Stomach (tissue), 9 donors: ENCODE results near the gene ANGPTL2. TPM values are rescaled to one million over a fixed set of nuclear protein-coding genes. Genes with fewer than 3 reads are reported as not detected.

Experiments
- DNase-seq, 2 donors: peaks; one replicate each; pipeline versions ENCODE4 v3.0.0 to v3.0.0-alpha.2; 2013 to 2019
- H3K27ac ChIP-seq, 5 donors: fragments of 200-600 bp in 4 of 5; sonication (generic) in 4 of 5; one replicate each; pipeline ENCODE4 v1.5.1; 2013 to 2019; ENCODE audit warnings: mild to moderate bottlenecking in 1 of 5, moderate library complexity in 1 of 5
- H3K27me3 ChIP-seq, 3 donors: fragments of 200-600 bp; sonication (generic); one replicate each; pipeline ENCODE4 v1.5.1; 2017 to 2019; ENCODE audit warnings: mixed run types in 1 of 3
- H3K36me3 ChIP-seq, 4 donors: fragments of 200-600 bp; sonication (generic); 1 replicate in 3 of 4; 2 replicates in 1 of 4; pipeline ENCODE4 v1.5.1; 2016 to 2019
- H3K4me1 ChIP-seq, 4 donors: fragments of 200-600 bp; sonication (generic); one replicate each; pipeline ENCODE4 v1.5.1; 2016 to 2019
- H3K4me3 ChIP-seq, 4 donors: fragments of 200-600 bp; sonication (generic) in 3 of 4; one replicate each; pipeline ENCODE4 v1.5.1; 2016 to 2019; ENCODE audit warnings: mild to moderate bottlenecking in 1 of 4
- H3K9me3 ChIP-seq, 4 donors: fragments of 200-600 bp; sonication (generic); one replicate each; pipeline ENCODE4 v1.5.1; 2016 to 2019
- CTCF ChIP-seq, 7 experiments: fragments of 450-650 bp in 4 of 7; fragments of 200-600 bp in 3 of 7; sonication (generic) in 3 of 7; IDR thresholded peaks; one replicate each; pipeline ENCODE4 v1.5.1; 2016 to 2019; ENCODE audit warnings: antibody characterized with exemption in 7 of 7, control low read depth in 2 of 7, mild to moderate bottlenecking in 1 of 7
- EP300 ChIP-seq: sonication (generic); formaldehyde crosslinking; IDR thresholded peaks from one replicate; pipeline ENCODE4 v1.6.1; 2017; ENCODE audit warnings: antibody characterized with exemption
- POLR2A ChIP-seq, 4 donors: fragments of 450-650 bp; IDR thresholded peaks; one replicate each; pipeline ENCODE4 v1.6.1; 2016; ENCODE audit warnings: antibody characterized with exemption in 4 of 4, control low read depth in 2 of 4, mild to moderate bottlenecking in 1 of 4, moderate library complexity in 1 of 4
- POLR2AphosphoS5 ChIP-seq, 3 donors: sonication (generic); formaldehyde crosslinking; IDR thresholded peaks; one replicate each; pipeline ENCODE4 v1.6.1; 2016; ENCODE audit warnings: antibody characterized with exemption in 3 of 3
- WGBS, 5 donors: extraction: QIAGEN DNeasy Blood & Tissue Kit in 3 of 5; methylation state at CpG; one replicate each; pipeline versions ENCODE4 v1.1.5 to v1.1.7; 2013 to 2018; 5-methylcytosine and 5-hydroxymethylcytosine counted together
- intact Hi-C: fragments of 100-400 bp; cut with DNase I; formaldehyde crosslinking; loops from one replicate; pipeline ENCODE4 v1.15.1; 2023; ENCODE audit warnings: low total_unique reads
- polyA plus RNA-seq, 3 donors: library from polyadenylated mRNA; stranded (reverse); fragments of 200-250 nt; gene quantifications; one replicate each; pipeline ENCODE4 v1.2.3, GENCODE V29; 2013
- total RNA-seq, 5 donors: library from RNA; depleted of rRNA; stranded (reverse); fragments of >200 nt; gene quantifications; one replicate each; pipeline versions ENCODE4 v1.1.0 to v1.2.3, GENCODE V29; 2014 to 2016
- donor health status: healthy with polysubstance abuse.
- donor health status: Bipolar disorder and iron deficiency.
- donor health status: healthy.

The ANGPTL2 gene
- total and polyA plus RNA-seq, 8 donors, result 5.7 to 26.3 (median 10.2) TPM

- WGBS, 5 donors, result 92 to 99% (median 96%) methylated on average over 4 of the region's 4 CpGs
- TF ChIP-seq EP300 (no peak), POLR2A (IDR thresholded peaks at IDR 0.05) (no peak), POLR2AphosphoS5 (IDR thresholded peaks at IDR 0.05) (no peak)
- intact Hi-C loops, result no loop called here
- H3K4me1 ChIP-seq, result peaks cover 0 to 28% (median 4%) of the 10 kb centered on the region in 4 donors
- no peak overlapping the region for H3K27ac ChIP-seq
- peaks cover 8 to 53% (median 50%) of the 10 kb centered on the region in 4 donors for H3K36me3 ChIP-seq
- no peak for DNase-seq
- H3K27me3 ChIP-seq, result no peaks in the 10 kb centered on the region
- no peak overlapping the region for H3K4me3 ChIP-seq
- no peaks in the 10 kb centered on the region for H3K9me3 ChIP-seq
These were observed 35.7 kb downstream of the ANGPTL2 start for GRCh38 chr9:127086771-127087170.

- TF ChIP-seq POLR2AphosphoS5 (IDR thresholded peaks at IDR 0.05), result no peak
- no peak for TF ChIP-seq EP300
- no peak for TF ChIP-seq POLR2A (IDR thresholded peaks at IDR 0.05)
- TF ChIP-seq CTCF (IDR thresholded peaks at IDR 0.05), result no peak
- DNase-seq, result no peak
- Histone ChIP-seq H3K27ac (no peak overlapping the region), H3K36me3 (peaks cover 0 to 37% (median 35%) of the 10 kb centered on the region in 4 donors), H3K4me3 (no peak overlapping the region), H3K9me3 (no peaks in the 10 kb centered on the region), H3K4me1 (peaks cover 0 to 20% (median 2%) of the 10 kb centered on the region in 4 donors), H3K27me3 (no peaks in the 10 kb centered on the region)
- WGBS, 5 donors, result 95 to 98% (median 96%) methylated on average over 2 of the region's 2 CpGs
- intact Hi-C loops, result no loop called here
These were observed 37.2 kb downstream of the ANGPTL2 start for GRCh38 chr9:127085186-127085585.

DNA sequence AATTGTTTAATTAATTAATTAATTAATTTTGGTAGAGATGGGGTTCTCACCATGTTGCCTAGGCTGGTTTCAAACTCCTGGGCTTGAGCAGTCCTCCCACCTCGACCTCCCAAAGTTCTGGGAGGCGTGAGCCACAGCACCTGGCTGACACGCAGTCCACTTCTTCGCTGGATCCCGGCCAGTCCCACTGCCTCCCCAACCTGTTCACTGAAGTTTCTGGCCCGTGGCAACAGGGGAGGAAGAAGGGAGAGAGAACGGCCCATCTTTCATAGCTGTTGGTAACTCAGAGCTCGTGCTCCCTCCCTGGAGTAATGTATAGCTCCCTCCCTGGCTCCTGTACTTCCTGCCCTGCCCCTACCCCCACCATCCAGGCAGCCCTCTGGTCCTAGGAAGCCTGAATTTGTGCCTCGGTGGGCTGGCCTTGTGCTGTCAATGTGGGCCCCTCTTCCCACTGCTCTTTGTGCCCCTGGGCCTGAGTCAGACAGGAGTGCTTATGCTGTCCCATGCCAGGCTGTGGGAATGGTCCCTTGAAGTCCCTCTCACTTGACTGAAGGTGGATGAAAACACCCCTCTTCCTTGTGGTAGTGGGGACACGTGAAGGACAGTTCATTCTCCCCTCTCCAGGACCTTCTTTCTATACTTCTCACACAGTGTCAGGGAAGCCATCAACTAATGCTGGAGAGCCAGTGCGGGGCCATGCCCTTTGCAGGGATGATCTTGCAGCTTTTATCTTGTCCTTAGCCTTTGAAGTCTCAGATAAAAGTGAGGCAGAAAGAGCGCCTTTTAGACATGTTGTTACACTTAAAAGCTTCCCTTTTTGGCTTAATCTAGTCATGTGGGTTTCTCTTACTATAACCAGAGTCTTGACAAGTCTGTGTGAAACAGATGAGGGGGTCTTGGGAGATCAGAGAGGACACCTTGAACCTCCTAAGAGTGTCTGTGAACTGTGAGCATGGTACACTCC is 38.1 kb downstream of the ANGPTL2 start:
- no peak for TF ChIP-seq POLR2AphosphoS5 (IDR thresholded peaks at IDR 0.05)
- no peak for TF ChIP-seq EP300
- no peak for TF ChIP-seq POLR2A (IDR thresholded peaks at IDR 0.05)
- TF ChIP-seq CTCF (IDR thresholded peaks at IDR 0.05), result no peak
- WGBS, 5 donors, result 88 to 96% (median 94%) methylated on average over 9 to 12 of the region's 12 CpGs
- H3K9me3 ChIP-seq, result no peaks in the 10 kb centered on the region
- H3K27ac ChIP-seq, result no peak overlapping the region
- no peak overlapping the region for H3K4me3 ChIP-seq
- peaks cover 0 to 29% (median 28%) of the 10 kb centered on the region in 4 donors for H3K36me3 ChIP-seq
- no peak for DNase-seq
- H3K4me1 ChIP-seq, result peaks cover 0 to 13% (median 0%) of the 10 kb centered on the region in 4 donors
- H3K27me3 ChIP-seq, result no peaks in the 10 kb centered on the region
- intact Hi-C loops, result no loop called here

DNA sequence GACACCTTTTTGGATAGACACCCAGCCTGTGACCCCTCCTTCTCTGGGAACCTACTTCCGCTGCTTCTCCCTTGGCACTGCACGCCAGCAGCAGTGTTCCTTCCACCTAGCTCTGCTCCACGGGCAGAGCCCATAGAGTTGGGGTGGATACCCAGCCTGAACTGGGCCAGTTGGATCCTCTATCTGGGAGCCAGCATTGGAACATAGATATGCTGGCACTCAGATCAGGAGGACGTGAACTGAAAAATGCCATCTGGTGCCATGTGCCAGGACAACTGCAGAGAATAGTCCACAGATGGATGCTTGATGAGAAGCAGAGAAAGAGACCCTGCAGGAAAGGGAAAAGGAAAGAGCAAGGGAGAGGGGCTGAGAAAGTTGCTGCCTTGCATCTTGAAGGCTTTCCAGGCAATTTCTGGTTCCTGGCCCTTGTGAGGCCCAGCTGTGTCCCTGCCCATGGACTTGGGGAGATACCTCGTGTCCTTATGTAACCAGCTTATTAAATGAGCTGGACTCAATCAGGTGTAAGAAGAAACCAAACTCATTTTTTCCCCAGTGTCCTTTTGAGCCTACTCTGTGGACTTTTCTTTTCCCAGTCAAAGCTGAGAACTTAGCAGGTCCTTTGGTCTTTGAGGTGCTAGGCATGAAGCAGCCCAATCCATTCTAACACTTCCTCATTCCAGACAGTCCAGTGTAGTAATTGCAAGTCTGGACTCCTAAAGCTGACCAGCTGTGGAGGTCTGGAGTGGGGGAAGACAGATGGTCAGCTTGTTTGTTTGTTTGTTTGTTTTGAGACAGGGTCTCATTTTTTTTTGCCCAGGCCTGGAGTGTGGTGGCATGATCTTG is 39.1 kb downstream of the ANGPTL2 start:
- Histone ChIP-seq H3K36me3 (peaks cover 0 to 19% (median 18%) of the 10 kb centered on the region in 4 donors), H3K27ac (no peak overlapping the region), H3K27me3 (no peaks in the 10 kb centered on the region), H3K4me1 (peaks cover 0 to 10% (median 0%) of the 10 kb centered on the region in 4 donors), H3K4me3 (no peak overlapping the region), H3K9me3 (no peaks in the 10 kb centered on the region)
- no peak for DNase-seq
- TF ChIP-seq EP300 (no peak), POLR2AphosphoS5 (IDR thresholded peaks at IDR 0.05) (no peak), POLR2A (IDR thresholded peaks at IDR 0.05) (no peak), CTCF (IDR thresholded peaks at IDR 0.05) (no peak)
- intact Hi-C loops, result no loop called here
- 85 to 90% (median 87%) methylated on average over 5 of the region's 5 CpGs for WGBS, 5 donors
